Measurements from ENCODE around the gene IL4.

DNA sequence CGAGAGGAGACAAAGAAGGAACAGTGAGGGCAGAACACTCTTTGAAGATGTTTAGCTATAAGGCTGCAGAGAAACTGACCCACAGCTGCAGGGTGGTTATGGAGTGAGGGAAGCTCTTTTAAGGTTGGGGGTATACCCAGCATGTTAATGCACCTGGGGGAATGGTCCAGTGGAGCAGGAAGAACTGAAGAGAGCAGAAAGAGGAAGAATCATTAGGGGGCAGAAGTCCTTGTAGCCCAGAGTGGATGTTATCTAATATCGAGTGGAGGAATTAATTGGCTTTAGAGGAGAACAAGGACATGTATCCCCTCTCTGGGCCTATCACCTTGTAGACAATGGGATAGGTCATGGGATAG lies 7.7 kb downstream of the IL4 start:
- no peak for TF ChIP-seq POLR2A (IDR thresholded peaks at IDR 0.05)
- TF ChIP-seq, protein P1, sequence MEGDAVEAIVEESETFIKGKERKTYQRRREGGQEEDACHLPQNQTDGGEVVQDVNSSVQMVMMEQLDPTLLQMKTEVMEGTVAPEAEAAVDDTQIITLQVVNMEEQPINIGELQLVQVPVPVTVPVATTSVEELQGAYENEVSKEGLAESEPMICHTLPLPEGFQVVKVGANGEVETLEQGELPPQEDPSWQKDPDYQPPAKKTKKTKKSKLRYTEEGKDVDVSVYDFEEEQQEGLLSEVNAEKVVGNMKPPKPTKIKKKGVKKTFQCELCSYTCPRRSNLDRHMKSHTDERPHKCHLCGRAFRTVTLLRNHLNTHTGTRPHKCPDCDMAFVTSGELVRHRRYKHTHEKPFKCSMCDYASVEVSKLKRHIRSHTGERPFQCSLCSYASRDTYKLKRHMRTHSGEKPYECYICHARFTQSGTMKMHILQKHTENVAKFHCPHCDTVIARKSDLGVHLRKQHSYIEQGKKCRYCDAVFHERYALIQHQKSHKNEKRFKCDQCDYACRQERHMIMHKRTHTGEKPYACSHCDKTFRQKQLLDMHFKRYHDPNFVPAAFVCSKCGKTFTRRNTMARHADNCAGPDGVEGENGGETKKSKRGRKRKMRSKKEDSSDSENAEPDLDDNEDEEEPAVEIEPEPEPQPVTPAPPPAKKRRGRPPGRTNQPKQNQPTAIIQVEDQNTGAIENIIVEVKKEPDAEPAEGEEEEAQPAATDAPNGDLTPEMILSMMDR (IDR thresholded peaks at IDR 0.05) = no peak
